Measurements from ENCODE around the gene HIPK3. TPM values are rescaled to one million over a fixed set of nuclear protein-coding genes. Genes with fewer than 3 reads are reported as not detected.

HIPK3 gene
- total RNA-seq, 4 donors from 2014 or later = 85.2 to 283 (median 126) TPM

DNA sequence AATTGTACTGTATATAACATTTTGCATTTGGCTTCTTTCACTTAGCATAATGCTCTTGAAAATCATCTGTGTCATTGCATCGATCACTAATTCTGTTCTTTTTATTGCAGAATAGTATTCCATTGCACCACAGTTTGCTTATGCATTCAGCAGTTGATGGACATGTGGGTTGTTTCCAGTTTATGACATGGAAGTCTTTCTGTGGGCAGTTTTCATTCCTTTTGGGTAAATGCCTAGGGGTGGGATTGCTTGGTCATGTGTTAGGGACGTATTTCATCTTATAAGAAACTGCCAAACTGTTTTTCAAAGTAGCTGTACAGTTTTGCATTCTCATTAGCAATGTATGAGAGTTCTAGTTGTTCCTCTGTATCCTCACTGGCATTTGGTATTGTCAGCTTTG lies 127.0 kb downstream of the HIPK3 start:
- H3K4me3 ChIP-seq = no peak overlapping the region
- intact Hi-C loops (cut with DNase I; ENCODE audit: low total_unique reads) (no loop called here), in situ Hi-C loops (cut with MboI; ENCODE audit: low sequenced_read_pairs in 4 of 4) (no loop called here)
- no peaks in the 10 kb centered on the region for H3K36me3 ChIP-seq
- no peak for DNase-seq
- no peaks in the 10 kb centered on the region for H3K4me1 ChIP-seq
- no peak overlapping the region for H3K27ac ChIP-seq
- peaks cover 0 to 7% (median 0%) of the 10 kb centered on the region in 3 donors for H3K27me3 ChIP-seq
- ATAC-seq = no peak
- no peak for TF ChIP-seq POLR2A (IDR thresholded peaks at IDR 0.05)
- TF ChIP-seq, protein P1, sequence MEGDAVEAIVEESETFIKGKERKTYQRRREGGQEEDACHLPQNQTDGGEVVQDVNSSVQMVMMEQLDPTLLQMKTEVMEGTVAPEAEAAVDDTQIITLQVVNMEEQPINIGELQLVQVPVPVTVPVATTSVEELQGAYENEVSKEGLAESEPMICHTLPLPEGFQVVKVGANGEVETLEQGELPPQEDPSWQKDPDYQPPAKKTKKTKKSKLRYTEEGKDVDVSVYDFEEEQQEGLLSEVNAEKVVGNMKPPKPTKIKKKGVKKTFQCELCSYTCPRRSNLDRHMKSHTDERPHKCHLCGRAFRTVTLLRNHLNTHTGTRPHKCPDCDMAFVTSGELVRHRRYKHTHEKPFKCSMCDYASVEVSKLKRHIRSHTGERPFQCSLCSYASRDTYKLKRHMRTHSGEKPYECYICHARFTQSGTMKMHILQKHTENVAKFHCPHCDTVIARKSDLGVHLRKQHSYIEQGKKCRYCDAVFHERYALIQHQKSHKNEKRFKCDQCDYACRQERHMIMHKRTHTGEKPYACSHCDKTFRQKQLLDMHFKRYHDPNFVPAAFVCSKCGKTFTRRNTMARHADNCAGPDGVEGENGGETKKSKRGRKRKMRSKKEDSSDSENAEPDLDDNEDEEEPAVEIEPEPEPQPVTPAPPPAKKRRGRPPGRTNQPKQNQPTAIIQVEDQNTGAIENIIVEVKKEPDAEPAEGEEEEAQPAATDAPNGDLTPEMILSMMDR (IDR thresholded peaks at IDR 0.05 in 4 of 5, conservative IDR thresholded peaks at IDR 0.05 in 1 of 5) = no peak
- H3K9me3 ChIP-seq = peaks cover 0 to 4% (median 0%) of the 10 kb centered on the region in 3 donors

DNA sequence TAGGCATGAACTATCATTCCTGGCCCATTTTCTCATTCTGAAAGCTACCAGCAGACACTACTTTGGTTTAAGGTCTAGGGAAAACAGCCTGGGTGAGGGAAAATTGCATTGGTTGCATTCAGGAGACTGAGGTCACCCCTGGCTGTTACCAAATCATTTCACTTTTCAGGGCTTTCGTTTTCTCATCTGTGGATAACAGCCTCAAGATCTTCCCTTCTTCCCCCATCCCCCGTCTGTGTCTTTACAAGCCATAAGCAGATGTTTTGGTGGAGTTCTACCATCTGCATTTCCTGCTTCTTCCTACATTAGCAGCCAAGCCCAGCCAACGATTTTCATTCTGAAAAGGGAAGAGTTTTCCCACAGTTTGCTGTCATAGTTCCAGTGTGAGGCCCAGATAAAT lies 130.4 kb downstream of the HIPK3 start:
- in situ Hi-C loops (cut with MboI; ENCODE audit: low sequenced_read_pairs in 4 of 4) = no loop called here
- H3K27ac ChIP-seq = no peak overlapping the region
- DNase-seq (no peak), ATAC-seq (no peak)
- H3K4me1 ChIP-seq = no peaks in the 10 kb centered on the region
- peaks cover 0 to 4% (median 0%) of the 10 kb centered on the region in 3 donors for H3K9me3 ChIP-seq
- TF ChIP-seq, protein P1 (IDR thresholded peaks at IDR 0.05 in 4 of 5, conservative IDR thresholded peaks at IDR 0.05 in 1 of 5) = no peak
- no peak for TF ChIP-seq POLR2A (IDR thresholded peaks at IDR 0.05)
- no peaks in the 10 kb centered on the region for H3K36me3 ChIP-seq
- no peak overlapping the region for H3K4me3 ChIP-seq
- intact Hi-C loops (cut with DNase I; ENCODE audit: low total_unique reads) = no loop called here
- peaks cover 0 to 7% (median 0%) of the 10 kb centered on the region in 3 donors for H3K27me3 ChIP-seq

DNA sequence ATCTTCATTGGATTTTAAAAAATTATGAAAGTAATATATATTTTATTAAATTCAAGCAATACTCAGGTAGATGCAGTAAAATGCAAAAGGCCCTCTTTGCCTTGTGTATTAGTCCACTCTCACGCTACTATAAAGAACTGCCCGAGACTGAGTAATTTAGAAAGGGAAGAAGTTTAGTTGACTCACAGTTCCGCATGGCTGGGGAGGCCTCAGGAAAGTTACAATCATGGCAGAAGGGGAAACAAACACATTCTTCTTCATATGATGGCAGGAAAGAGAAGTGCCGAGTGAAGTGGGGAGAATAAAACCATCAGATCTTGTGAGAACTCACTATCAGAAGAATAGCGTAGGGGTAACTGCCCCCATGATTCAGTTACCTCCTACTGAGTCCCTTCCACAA lies 130.8 kb downstream of the HIPK3 start:
- intact Hi-C loops (cut with DNase I; ENCODE audit: low total_unique reads) = no loop called here
- Histone ChIP-seq H3K9me3 (peaks cover 0 to 4% (median 0%) of the 10 kb centered on the region in 3 donors), H3K4me3 (no peak overlapping the region), H3K4me1 (no peaks in the 10 kb centered on the region), H3K36me3 (no peaks in the 10 kb centered on the region), H3K27ac (no peak overlapping the region), H3K27me3 (peaks cover 0 to 7% (median 0%) of the 10 kb centered on the region in 3 donors)
- ATAC-seq = no peak
- no peak for TF ChIP-seq POLR2A (IDR thresholded peaks at IDR 0.05)
- TF ChIP-seq, protein P1 (IDR thresholded peaks at IDR 0.05 in 4 of 5, conservative IDR thresholded peaks at IDR 0.05 in 1 of 5) = no peak
- no peak for DNase-seq
- in situ Hi-C loops (cut with MboI; ENCODE audit: low sequenced_read_pairs in 4 of 4) = no loop called here

DNA sequence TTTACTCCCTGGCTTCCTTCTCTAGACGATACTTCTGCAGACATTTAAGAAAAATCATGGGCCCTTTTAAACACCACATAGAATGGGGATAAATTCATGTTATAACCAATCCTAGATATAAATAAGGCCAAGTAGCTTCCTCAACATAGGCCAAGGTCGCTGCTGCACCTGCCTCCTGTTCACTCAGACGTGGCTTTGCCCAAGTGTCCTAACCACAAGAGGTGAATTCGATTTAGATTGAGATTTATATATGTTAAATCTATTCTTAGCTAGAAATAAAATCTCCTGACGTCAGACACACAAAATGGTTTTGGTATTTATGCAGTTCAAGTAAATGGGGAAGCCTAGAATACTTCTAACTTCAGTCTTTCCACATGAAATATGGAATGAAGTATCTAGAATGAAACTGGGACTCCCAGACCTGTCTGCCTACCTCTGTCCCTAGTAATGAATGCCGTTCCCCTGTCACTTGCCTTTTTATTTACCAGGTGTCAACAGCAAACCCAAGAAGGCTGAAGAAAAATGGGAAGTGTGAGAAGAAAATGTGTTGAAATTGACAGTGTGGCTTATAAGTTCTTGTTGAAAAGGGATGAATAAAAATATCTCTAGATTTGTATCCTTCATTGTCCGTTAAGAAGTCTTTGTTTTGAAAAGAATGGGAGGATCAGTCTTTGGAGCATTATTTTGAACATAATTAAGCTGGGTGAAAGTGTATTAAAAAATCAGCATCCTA lies 131.8 kb downstream of the HIPK3 start:
- no peak for ATAC-seq

More for the DNA sequence above, 131.8 kb downstream of the HIPK3 start:
- H3K4me1 ChIP-seq = no peaks in the 10 kb centered on the region
- intact Hi-C loops (cut with DNase I; ENCODE audit: low total_unique reads) (no loop called here), in situ Hi-C loops (cut with MboI; ENCODE audit: low sequenced_read_pairs in 4 of 4) (no loop called here)
- H3K27ac ChIP-seq = no peak overlapping the region
- TF ChIP-seq POLR2A (IDR thresholded peaks at IDR 0.05) = no peak
- TF ChIP-seq, protein P1 (IDR thresholded peaks at IDR 0.05 in 4 of 5, conservative IDR thresholded peaks at IDR 0.05 in 1 of 5) = no peak
- H3K4me3 ChIP-seq = no peak overlapping the region
- H3K27me3 ChIP-seq = peaks cover 0 to 7% (median 0%) of the 10 kb centered on the region in 3 donors
- peaks cover 0 to 4% (median 0%) of the 10 kb centered on the region in 3 donors for H3K9me3 ChIP-seq
- no peak for DNase-seq
- H3K36me3 ChIP-seq = no peaks in the 10 kb centered on the region

Data from gastrocnemius medialis (tissue), 4 donors.